Esophagus squamous epithelium (tissue), 4 donors: ENCODE measurements around the gene ME2.

ENCODE experiments used
- POLR2A ChIP-seq, 4 donors: fragments of 450-650 bp; IDR thresholded peaks; one replicate each; pipeline ENCODE4 v1.6.1; 2017; ENCODE audit warnings: antibody characterized with exemption in 4 of 4, mild to moderate bottlenecking in 4 of 4, moderate library complexity in 3 of 4
- TF ChIP-seq, protein P1 (sequence below), 6 experiments: fragments of 450-650 bp in 4 of 6; fragments of 200-600 bp in 2 of 6; sonication (generic) in 2 of 6; IDR thresholded peaks; one replicate each; pipeline ENCODE4 v1.5.1; 2016 to 2019; ENCODE audit warnings: antibody characterized with exemption in 6 of 6, mild to moderate bottlenecking in 4 of 6, moderate library complexity in 4 of 6

DNA sequence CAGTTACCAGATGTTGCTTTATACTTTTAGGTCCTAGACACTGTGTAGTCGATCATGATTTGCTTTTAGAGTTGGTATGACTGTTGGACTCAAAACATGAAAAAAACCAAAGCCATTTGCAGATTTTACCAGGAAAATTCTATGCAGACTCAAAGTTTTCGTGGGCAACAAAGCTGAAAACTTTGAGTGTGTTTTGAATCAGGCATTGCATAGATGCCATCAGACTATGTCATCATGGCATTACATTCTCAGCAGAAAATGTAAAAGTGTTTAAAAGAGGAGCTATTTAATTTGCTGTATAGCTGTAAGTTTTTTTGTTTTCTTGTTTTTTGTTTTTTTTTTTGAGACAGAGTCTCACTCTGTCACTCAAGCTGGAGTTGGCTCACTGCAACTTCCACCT is 45.5 kb downstream of the ME2 start:
- TF ChIP-seq, protein P1, sequence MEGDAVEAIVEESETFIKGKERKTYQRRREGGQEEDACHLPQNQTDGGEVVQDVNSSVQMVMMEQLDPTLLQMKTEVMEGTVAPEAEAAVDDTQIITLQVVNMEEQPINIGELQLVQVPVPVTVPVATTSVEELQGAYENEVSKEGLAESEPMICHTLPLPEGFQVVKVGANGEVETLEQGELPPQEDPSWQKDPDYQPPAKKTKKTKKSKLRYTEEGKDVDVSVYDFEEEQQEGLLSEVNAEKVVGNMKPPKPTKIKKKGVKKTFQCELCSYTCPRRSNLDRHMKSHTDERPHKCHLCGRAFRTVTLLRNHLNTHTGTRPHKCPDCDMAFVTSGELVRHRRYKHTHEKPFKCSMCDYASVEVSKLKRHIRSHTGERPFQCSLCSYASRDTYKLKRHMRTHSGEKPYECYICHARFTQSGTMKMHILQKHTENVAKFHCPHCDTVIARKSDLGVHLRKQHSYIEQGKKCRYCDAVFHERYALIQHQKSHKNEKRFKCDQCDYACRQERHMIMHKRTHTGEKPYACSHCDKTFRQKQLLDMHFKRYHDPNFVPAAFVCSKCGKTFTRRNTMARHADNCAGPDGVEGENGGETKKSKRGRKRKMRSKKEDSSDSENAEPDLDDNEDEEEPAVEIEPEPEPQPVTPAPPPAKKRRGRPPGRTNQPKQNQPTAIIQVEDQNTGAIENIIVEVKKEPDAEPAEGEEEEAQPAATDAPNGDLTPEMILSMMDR (IDR thresholded peaks at IDR 0.05) = no peak
- no peak for TF ChIP-seq POLR2A (IDR thresholded peaks at IDR 0.05)
